Kidney (tissue), 14 donors: Measurements from ENCODE around the gene TBX15. TPM values are rescaled to one million over a fixed set of nuclear protein-coding genes. Genes with fewer than 3 reads are reported as not detected.

ENCODE experiments used
- DNase-seq, 5 donors: peaks; one replicate each; pipeline ENCODE4 v3.0.0-alpha.2; 2013 to 2020
- FAIRE-seq: peaks from 2 replicates; lab custom pipeline; 2012; peaks lifted over from hg19 to GRCh38; lab: Jason Lieb, UNC
- H3K27ac ChIP-seq, 2 donors: one replicate each; pipeline ENCODE4 v1.7.0; 2013; ENCODE audit warnings: low read depth in 2 of 2, low read length in 2 of 2, inconsistent platforms in 1 of 2
- H3K27me3 ChIP-seq: one replicate; pipeline ENCODE4 v1.7.1; 2013; ENCODE audit warnings: low read length, inconsistent platforms; ENCODE audit not compliant: control insufficient read depth, insufficient read depth
- H3K36me3 ChIP-seq, 3 donors: one replicate each; pipeline versions ENCODE4 v1.7.0 to v1.7.1; 2013; ENCODE audit warnings: low read length in 3 of 3, control low read depth in 1 of 3, inconsistent platforms in 1 of 3; ENCODE audit not compliant: insufficient read depth in 3 of 3, control insufficient read depth in 2 of 3
- H3K4me1 ChIP-seq, 3 donors: one replicate each; pipeline versions ENCODE4 v1.7.0 to v1.7.1; 2013; ENCODE audit warnings: low read length in 3 of 3, inconsistent platforms in 1 of 3, low read depth in 1 of 3; ENCODE audit not compliant: control insufficient read depth in 2 of 3, insufficient read depth in 2 of 3
- H3K4me3 ChIP-seq, 3 donors: one replicate each; pipeline versions ENCODE4 v1.7.0 to v1.8.1; 2013; ENCODE audit warnings: low read length in 3 of 3, control low read depth in 1 of 3, inconsistent platforms in 1 of 3
- H3K9ac ChIP-seq, 3 donors: one replicate each; pipeline versions ENCODE4 v1.7.0 to v1.7.1; 2013; ENCODE audit warnings: low read length in 3 of 3, control low read depth in 1 of 3, inconsistent platforms in 1 of 3
- H3K9me3 ChIP-seq, 3 donors: one replicate each; pipeline versions ENCODE4 v1.7.0 to v1.7.1; 2013; ENCODE audit warnings: low read length in 3 of 3, control low read depth in 1 of 3, inconsistent platforms in 1 of 3; ENCODE audit not compliant: control insufficient read depth in 2 of 3, insufficient read depth in 1 of 3
- intact Hi-C: fragments of 100-400 bp; cut with DNase I; formaldehyde crosslinking; loops from one replicate; pipeline ENCODE4 v1.11.1; 2022
- polyA plus RNA-seq: library from polyadenylated mRNA; stranded (reverse); fragments of 350-450 nt; fragmentation: Illumina TruSeq; extraction: RNeasy Lipid Tissue Mini Kit (QIAGEN cat#74804); gene quantifications from one replicate; pipeline ENCODE4 v1.2.3, GENCODE V29; 2014; ENCODE audit warnings: low read depth, low replicate concordance; ENCODE audit not compliant: insufficient read depth
- total RNA-seq: library from RNA; stranded (reverse); fragmentation: NEBNext Ultra II Directional; extraction: Animal tissue kit (Norgen Biotek cat#: 25700); gene quantifications from one replicate; pipeline ENCODE4 v1.2.1, GENCODE V29; 2021
- TF ChIP-seq, protein P1 (sequence below): IDR thresholded peaks from 3 replicates; pipeline ENCODE4 v1.5.1; 2012; ENCODE audit warnings: mild to moderate bottlenecking, moderate library complexity, borderline replicate concordance; ENCODE audit not compliant: insufficient read depth; ENCODE audit errors: extremely low read depth
- donor health status: control.
- donor health status: control.
- donor health status: control.
- donor health status: control.
- donor health status: control.
- donor health status: DM: yes; HTN: yes; CAD: no.
- donor health status: Normal renal cell carcinoma (clear cell type).

Gene TBX15
- total and polyA plus RNA-seq, 2 donors from 2014 or later = 0.82 TPM; not detected in 1

DNA sequence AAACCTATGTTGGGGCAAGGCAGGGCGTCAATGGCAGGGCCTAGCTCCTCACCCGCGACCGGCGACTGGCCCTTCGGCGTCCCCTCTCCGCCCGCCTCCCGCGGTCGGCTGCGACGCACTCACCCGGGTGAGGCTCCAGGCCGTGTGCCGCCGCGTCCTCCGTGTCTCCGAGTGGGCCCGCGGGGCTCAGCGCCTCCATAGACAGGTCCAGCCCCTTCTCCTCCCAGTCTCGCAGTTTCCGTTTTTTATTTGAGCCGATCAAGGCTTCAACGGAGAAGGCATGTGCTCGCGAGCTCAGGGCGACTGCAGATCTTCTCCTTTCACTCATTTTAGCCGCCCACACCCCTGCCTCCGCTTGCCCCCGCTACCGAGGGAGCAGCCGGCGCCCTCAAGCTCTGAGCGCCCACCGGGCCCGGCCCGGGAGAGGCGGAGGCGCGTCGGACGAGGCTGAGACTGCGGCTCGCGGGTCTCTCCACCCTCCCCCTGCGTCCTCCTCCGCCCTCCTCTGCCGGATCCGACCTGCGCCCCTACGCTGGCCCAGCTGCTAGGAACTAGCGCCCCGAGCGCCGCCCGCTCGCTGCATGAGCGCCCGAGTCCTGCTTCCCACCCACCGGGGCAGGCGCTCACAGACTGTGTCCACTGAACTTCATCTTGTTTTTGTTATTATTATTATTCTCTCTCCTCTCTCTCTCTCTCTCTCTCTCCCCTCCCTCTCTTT, 516 bp downstream of the TBX15 start:
- peaks cover 0 to 13% (median 0%) of the 10 kb centered on the region in 3 donors for H3K9me3 ChIP-seq
- no peak overlapping the region for H3K27ac ChIP-seq
- no peak for FAIRE-seq
- H3K36me3 ChIP-seq = no peaks in the 10 kb centered on the region
- TF ChIP-seq, protein P1, sequence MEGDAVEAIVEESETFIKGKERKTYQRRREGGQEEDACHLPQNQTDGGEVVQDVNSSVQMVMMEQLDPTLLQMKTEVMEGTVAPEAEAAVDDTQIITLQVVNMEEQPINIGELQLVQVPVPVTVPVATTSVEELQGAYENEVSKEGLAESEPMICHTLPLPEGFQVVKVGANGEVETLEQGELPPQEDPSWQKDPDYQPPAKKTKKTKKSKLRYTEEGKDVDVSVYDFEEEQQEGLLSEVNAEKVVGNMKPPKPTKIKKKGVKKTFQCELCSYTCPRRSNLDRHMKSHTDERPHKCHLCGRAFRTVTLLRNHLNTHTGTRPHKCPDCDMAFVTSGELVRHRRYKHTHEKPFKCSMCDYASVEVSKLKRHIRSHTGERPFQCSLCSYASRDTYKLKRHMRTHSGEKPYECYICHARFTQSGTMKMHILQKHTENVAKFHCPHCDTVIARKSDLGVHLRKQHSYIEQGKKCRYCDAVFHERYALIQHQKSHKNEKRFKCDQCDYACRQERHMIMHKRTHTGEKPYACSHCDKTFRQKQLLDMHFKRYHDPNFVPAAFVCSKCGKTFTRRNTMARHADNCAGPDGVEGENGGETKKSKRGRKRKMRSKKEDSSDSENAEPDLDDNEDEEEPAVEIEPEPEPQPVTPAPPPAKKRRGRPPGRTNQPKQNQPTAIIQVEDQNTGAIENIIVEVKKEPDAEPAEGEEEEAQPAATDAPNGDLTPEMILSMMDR = no peak
- peaks cover 0 to 12% (median 0%) of the 10 kb centered on the region in 3 donors for H3K4me1 ChIP-seq
- intact Hi-C loops = no loop called here
- peak in 4 of 5 donors; percentile 61 to 66 (median 64) for DNase-seq
- H3K4me3 ChIP-seq = peak overlapping the region in 2 of 3 donors; percentile 30 to 43
- no peak overlapping the region for H3K9ac ChIP-seq
- peaks cover 90% of the 10 kb centered on the region for H3K27me3 ChIP-seq

DNA sequence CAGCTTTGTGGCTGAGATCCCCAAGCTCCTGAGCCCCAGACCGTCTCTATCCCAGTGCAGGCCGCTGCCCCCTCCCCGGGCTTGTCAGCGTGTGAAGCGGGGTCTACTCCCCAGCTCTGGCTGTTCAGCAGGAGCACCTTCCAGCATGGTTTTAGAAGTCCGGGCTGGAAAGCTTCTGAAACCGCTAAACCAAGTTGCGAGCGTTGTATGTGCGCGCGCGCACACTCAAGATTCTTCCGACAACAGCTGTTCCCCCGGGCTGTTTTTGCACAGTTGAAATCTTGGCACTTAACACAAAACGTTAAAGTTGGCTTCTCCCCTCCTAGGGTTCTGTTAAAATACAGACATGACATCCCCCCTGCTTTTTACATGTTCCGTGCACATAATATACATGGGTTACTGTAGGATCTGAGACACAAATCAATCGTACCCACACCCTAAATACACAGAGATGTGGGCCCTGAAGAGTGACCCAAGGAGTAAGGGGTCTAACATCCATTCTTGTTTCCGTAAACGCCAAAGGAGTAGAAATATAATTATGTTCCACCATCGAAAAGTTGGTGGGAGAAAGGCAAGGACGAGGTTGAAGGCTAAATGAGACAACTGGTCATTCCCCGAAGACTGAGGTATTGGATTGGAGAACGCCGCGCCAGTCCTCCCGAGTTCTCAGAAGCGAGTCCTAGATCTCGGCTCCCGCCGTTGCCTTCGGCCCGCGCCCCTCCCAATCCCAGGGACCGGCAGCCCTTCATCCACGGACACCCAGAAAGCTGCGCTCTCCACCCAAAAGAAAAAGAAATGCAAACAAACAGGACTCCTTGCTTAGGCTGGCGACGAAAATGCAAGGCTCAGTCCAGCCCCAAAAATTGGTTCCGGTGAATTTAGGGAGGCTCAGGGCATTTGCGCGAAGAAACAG, 1.3 kb downstream of the TBX15 start:
- Histone ChIP-seq H3K4me1 (peaks cover 0 to 12% (median 0%) of the 10 kb centered on the region in 3 donors), H3K36me3 (no peaks in the 10 kb centered on the region), H3K4me3 (peak overlapping the region in 2 of 3 donors; percentile 30 to 43), H3K9me3 (peaks cover 0 to 12% (median 0%) of the 10 kb centered on the region in 3 donors), H3K27ac (no peak overlapping the region), H3K27me3 (peaks cover 91% of the 10 kb centered on the region), H3K9ac (no peak overlapping the region)
- DNase-seq = peak in 1 of 5 donors; percentile 66
- intact Hi-C loops = no loop called here
- no peak for FAIRE-seq
- TF ChIP-seq, protein P1 = no peak

DNA sequence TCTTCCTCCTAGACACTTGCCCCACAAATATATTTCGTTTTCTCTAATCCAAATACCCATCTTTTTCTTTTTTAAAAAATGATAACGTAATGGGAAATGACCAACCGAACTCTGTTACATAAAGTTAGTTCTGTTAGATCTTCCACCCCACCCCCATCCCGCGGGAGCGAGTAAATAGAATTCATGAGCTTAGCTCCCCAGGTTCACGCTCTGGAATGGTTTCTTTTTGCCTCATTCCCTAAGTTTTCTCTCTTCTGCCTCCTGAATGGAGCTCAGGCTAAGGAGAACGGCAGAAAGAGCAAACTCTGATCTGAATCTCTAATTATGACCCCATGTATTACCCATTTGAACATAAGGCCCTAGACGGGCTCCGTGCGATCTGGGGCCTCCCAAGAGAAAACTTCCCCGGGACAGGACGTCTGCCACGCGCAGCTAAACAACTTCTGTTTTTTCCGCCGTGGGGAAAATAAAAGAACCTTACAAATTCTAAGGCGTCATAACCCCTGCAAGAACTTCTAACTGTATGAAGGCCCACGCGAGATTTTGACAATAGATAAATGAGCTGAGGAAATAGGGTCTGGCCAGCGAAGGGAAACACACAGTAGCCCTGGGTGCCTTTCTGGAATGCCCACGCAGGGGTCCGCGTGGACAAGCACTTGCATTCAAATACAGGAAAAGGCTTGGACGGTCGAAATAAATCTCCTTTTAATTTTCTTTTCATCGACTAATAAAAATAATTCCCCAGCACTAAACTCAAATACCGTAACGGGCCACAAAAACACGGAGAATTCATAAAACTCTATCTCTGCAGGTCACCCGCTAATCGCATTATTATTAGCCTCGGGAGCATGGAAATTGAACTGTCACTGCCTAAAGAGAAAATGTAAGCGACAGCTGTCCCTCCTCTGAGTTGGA, 2.2 kb downstream of the TBX15 start:
- Histone ChIP-seq H3K4me3 (no peak overlapping the region), H3K4me1 (peaks cover 0 to 12% (median 0%) of the 10 kb centered on the region in 3 donors), H3K9ac (no peak overlapping the region), H3K36me3 (no peaks in the 10 kb centered on the region), H3K27ac (no peak overlapping the region), H3K9me3 (peaks cover 0 to 11% (median 0%) of the 10 kb centered on the region in 3 donors), H3K27me3 (peaks cover 91% of the 10 kb centered on the region)
- peak in 1 of 5 donors; percentile 25 for DNase-seq
- intact Hi-C loops = no loop called here
- FAIRE-seq = no peak
- TF ChIP-seq, protein P1 = no peak
